ENCODE results near the gene PPP3CA.

Gene PPP3CA

GRCh38 chr4:101114936-101115372, 232.4 kb downstream of the PPP3CA start:
- TF ChIP-seq ZBTB7A (IDR thresholded peaks at IDR 0.05; ENCODE audit: low read depth) (no peak), TAF1 (IDR thresholded peaks at IDR 0.05; ENCODE audit: low read depth) (no peak), YY1 (IDR thresholded peaks at IDR 0.05; ENCODE audit: low read depth) (no peak), CEBPB (IDR thresholded peaks at IDR 0.05) (no peak), EP300 (IDR thresholded peaks at IDR 0.05; ENCODE audit: borderline replicate concordance) (no peak), NFIC (IDR thresholded peaks at IDR 0.05) (no peak), CREB1 (IDR thresholded peaks at IDR 0.05; ENCODE audit: low read depth) (no peak), EGR1 (IDR thresholded peaks at IDR 0.05) (no peak)
- TF ChIP-seq, protein P1, sequence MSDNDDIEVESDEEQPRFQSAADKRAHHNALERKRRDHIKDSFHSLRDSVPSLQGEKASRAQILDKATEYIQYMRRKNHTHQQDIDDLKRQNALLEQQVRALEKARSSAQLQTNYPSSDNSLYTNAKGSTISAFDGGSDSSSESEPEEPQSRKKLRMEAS (IDR thresholded peaks at IDR 0.05) = no peak

DNA sequence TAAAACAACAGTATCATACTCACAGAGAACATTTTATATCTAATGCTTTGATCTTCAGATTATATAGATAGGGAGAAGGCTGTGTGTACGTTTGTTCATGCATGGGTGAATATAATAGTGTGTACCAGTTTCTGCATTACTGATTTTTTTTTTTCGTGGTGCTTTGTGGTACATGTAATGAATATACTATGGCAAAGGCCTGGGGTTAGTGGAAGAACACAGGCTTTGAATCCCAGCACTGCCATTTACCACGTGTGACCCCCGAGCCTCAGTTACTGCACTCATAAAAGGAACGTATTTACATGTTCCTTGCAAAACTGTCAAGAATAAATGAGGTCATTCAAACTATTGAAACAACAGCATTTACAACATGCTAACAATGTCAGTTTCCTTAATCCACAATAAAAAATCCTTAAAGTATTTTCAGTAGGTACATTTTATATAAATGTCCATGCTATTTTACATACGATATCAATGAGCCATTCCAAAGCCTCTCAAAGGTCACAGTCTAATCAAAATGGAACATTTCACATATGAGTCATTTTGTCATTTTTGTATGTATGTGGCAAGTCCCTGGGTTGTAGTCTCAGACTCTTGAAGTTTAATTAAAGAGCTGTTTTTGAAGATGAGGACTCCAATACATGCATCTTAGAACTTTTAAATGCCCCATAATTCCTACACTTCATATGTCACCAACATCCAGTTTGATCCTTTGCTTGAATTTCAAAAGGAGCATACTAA, 242.8 kb downstream of the PPP3CA start:
- no peak for TF ChIP-seq EGR1 (IDR thresholded peaks at IDR 0.05)
- TF ChIP-seq TCF12 (IDR thresholded peaks at IDR 0.05; ENCODE audit: low read depth) = no peak
- TF ChIP-seq USF1 (IDR thresholded peaks at IDR 0.05) = no peak
- no peak for TF ChIP-seq YY1 (IDR thresholded peaks at IDR 0.05; ENCODE audit: low read depth)
- no peak for TF ChIP-seq ZBTB7A (IDR thresholded peaks at IDR 0.05; ENCODE audit: low read depth)
- no peak for TF ChIP-seq NFIC (IDR thresholded peaks at IDR 0.05)
- no peak for TF ChIP-seq EP300 (IDR thresholded peaks at IDR 0.05; ENCODE audit: borderline replicate concordance)
- TF ChIP-seq CEBPB (IDR thresholded peaks at IDR 0.05) = no peak
- TF ChIP-seq CREB1 (IDR thresholded peaks at IDR 0.05; ENCODE audit: low read depth) = no peak
- TF ChIP-seq, protein P1 (IDR thresholded peaks at IDR 0.05) = no peak

GRCh38 chr4:101103381-101104142, 243.8 kb downstream of the PPP3CA start:
- TF ChIP-seq REST (IDR thresholded peaks at IDR 0.05; ENCODE audit: low read depth) = no peak
- no peak for TF ChIP-seq EP300 (IDR thresholded peaks at IDR 0.05; ENCODE audit: borderline replicate concordance)
- TF ChIP-seq, protein P1 (IDR thresholded peaks at IDR 0.05) = no peak
- TF ChIP-seq EGR1 (IDR thresholded peaks at IDR 0.05) = no peak
- TF ChIP-seq CREB1 (IDR thresholded peaks at IDR 0.05; ENCODE audit: low read depth) = no peak
- no peak for TF ChIP-seq TCF12 (IDR thresholded peaks at IDR 0.05; ENCODE audit: low read depth)
- TF ChIP-seq CEBPB (IDR thresholded peaks at IDR 0.05) = no peak
- TF ChIP-seq ZBTB7A (IDR thresholded peaks at IDR 0.05; ENCODE audit: low read depth) = no peak
- no peak for TF ChIP-seq TEAD4 (IDR thresholded peaks at IDR 0.05)
- no peak for TF ChIP-seq TAF1 (IDR thresholded peaks at IDR 0.05; ENCODE audit: low read depth)

- TF ChIP-seq RAD21 (IDR thresholded peaks at IDR 0.05; ENCODE audit: low read depth) (no peak), EP300 (IDR thresholded peaks at IDR 0.05; ENCODE audit: borderline replicate concordance) (no peak), NFIC (IDR thresholded peaks at IDR 0.05) (no peak), TEAD4 (IDR thresholded peaks at IDR 0.05) (no peak), USF1 (IDR thresholded peaks at IDR 0.05) (no peak), CEBPB (IDR thresholded peaks at IDR 0.05) (no peak), ZBTB7A (IDR thresholded peaks at IDR 0.05; ENCODE audit: low read depth) (no peak), EGR1 (IDR thresholded peaks at IDR 0.05) (no peak), REST (IDR thresholded peaks at IDR 0.05; ENCODE audit: low read depth) (no peak), YY1 (IDR thresholded peaks at IDR 0.05; ENCODE audit: low read depth) (no peak), CREB1 (IDR thresholded peaks at IDR 0.05; ENCODE audit: low read depth) (no peak), TAF1 (IDR thresholded peaks at IDR 0.05; ENCODE audit: low read depth) (no peak), TCF12 (IDR thresholded peaks at IDR 0.05; ENCODE audit: low read depth) (no peak), FOXM1 (IDR thresholded peaks at IDR 0.05; ENCODE audit: borderline replicate concordance, low read depth) (no peak)
- TF ChIP-seq, protein P1 (IDR thresholded peaks at IDR 0.05) = no peak
These were observed 245.1 kb downstream of the PPP3CA start for GRCh38 chr4:101102114-101102742.
